GM13976 (cell line): Measurements from ENCODE around the gene SFPQ.

Experiments used
- DNase-seq: peaks from one replicate; pipeline ENCODE4 v3.0.0; 2012; ENCODE audit warnings: low spot score
- in situ Hi-C: fragments of 300-500 bp; cut with MboI; formaldehyde crosslinking; loops from one replicate; pipeline ENCODE4 v1.12.0; 2022; ENCODE audit warnings: low sequenced_read_pairs, mixed read lengths, inconsistent platforms; ENCODE audit not compliant: unreplicated experiment
- TF ChIP-seq, protein P1 (sequence below): IDR thresholded peaks from 2 replicates; pipeline ENCODE4 v1.5.1; 2012; ENCODE audit warnings: borderline replicate concordance, mild to moderate bottlenecking; ENCODE audit not compliant: insufficient read depth; ENCODE audit errors: extremely low read depth, missing control alignments, control extremely low read depth

The SFPQ gene

DNA sequence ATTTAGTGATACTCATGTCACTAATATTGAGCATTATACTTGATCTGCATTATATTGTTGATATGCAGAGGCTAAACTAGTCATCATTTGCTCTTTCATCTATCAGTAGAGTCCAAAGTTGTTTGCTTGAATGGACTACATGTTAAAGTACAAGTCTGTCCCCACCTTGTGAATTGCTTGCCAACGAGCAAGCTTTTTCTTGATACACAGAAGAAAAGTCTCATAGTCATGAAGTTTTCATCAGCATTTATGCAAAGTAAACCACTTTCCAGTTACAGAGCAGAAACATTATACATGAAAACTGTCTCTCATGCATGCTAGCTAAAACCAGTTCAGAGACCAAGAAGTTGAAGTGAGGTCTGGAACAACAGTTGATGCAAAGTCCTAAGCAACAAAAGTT lies 13.0 kb downstream of the SFPQ start:
- TF ChIP-seq, protein P1, sequence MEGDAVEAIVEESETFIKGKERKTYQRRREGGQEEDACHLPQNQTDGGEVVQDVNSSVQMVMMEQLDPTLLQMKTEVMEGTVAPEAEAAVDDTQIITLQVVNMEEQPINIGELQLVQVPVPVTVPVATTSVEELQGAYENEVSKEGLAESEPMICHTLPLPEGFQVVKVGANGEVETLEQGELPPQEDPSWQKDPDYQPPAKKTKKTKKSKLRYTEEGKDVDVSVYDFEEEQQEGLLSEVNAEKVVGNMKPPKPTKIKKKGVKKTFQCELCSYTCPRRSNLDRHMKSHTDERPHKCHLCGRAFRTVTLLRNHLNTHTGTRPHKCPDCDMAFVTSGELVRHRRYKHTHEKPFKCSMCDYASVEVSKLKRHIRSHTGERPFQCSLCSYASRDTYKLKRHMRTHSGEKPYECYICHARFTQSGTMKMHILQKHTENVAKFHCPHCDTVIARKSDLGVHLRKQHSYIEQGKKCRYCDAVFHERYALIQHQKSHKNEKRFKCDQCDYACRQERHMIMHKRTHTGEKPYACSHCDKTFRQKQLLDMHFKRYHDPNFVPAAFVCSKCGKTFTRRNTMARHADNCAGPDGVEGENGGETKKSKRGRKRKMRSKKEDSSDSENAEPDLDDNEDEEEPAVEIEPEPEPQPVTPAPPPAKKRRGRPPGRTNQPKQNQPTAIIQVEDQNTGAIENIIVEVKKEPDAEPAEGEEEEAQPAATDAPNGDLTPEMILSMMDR: no peak
- DNase-seq: no peak
- in situ Hi-C loops: no loop called here

DNA sequence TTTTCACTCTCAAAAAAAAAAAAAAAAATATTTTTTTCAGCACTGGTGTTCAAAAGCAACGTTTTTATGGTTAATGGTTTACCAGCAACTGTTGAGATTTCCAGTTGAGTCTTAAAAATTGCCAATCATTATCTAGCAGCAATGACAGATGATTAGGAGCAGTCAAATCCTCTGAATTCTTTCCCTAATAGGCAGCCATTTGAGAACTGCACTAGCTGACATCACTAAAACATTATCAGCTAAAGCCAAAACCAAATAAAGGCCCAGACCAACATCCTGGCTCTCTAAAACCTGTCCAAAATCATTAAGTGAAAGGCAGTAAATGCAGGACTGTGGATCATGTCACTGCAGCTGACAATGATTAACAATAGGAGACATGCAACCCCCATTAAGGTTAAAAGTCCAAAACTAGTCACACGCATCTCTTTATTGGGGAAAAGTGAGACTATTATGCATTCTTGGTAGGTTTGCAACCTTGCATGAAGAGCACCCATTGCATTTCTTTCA lies 14.0 kb downstream of the SFPQ start:
- in situ Hi-C loops: no loop called here
- TF ChIP-seq, protein P1: no peak
- no peak for DNase-seq

DNA sequence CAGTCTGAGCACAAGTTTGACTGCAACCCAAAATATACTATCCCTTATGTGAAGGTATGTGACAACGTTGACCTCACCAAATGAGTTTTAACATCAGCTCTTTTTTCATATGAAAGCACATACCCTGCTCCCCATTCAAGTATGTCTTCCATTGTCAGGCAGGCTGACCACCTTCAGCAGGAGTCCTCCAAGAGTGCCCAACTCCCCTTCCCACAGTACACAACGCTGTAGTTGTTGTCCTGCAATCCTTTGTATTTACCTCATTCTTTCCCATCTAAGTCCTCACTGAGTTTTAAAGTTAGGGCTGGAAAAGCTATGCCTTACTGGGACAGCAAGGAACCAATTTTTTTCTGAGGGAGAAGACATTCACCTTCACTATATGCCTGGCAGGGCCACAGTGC lies 14.7 kb downstream of the SFPQ start:
- in situ Hi-C loops: no loop called here
- TF ChIP-seq, protein P1: no peak
- DNase-seq: no peak

DNA sequence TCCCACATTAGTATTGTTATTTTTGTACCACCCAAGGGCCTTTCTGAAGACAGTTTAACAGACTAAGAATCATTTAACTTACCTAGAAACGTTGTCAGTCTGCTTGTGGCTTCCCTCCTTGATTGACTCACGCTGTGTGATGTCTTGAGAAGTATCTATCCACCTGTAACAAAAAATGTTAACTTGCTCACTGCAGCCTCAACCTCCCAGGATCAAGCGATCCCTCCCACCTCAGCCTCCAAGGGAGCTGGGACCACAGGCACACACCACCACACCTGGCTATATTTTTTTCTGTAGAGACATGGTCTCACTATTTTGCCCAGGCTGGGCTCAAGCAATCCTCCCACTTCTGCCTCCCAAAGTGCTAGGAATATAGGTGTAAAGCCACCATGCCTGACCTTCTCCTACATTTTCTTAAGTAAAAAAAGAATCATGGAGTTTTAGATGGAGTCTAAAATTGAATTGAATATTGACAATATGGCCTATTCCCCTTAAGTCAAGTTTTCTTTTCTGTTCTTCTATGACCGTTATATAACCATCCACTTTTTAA lies 15.6 kb downstream of the SFPQ start:
- TF ChIP-seq, protein P1: no peak
- in situ Hi-C loops: no loop called here
- DNase-seq: no peak

DNA sequence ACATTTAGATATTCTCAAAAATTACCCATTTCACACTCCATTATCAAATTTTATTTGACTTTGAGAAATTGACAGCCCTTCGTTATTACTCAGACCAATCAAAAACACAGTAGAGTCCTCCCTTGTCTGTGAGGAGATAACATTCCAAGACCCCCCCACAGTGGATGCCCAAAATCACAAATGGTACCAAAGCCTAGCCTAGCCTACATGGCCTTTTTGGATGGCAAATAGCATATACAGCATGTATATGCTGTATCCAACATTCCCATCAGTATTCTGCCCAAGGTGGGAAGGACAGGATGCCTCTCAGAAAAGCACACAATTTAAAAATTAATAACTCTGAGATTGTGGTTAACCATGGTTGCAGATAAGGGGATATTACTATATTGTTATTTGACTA lies 17.3 kb downstream of the SFPQ start:
- in situ Hi-C loops: no loop called here
- no peak for DNase-seq
- TF ChIP-seq, protein P1: no peak

DNA sequence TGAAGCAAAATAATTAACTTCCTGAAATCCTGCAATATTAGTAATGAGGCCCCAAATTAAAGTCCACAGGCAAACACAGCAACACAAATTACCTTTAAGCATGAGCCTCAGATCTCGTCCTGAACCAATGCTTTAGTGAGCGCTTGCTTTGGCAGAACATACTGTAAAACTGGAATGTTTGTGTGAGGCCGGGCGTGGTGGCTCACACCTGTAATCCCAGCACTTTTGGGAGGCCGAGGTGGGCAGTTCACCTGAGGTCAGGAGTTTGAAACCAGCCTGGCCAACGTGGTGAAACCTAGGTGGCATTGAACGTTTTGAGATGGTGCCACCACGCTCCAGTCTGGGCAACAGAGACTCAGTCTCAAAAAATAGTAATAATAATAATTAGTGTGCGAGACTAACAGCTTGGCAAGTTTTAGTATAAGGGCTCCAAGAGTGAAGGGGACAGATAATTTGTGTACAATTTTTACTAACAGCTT lies 17.8 kb downstream of the SFPQ start:
- in situ Hi-C loops: no loop called here

More for the DNA sequence above, 17.8 kb downstream of the SFPQ start:
- TF ChIP-seq, protein P1: no peak
- DNase-seq: no peak
